HG03159 (cell line): ENCODE measurements around the gene PRAMEF12.
"Not testable (repeated sequence)": the region's sequence is repeated elsewhere in the genome, so short reads cannot be mapped to it uniquely, and the experiment has no call there.

ENCODE experiments used
- ATAC-seq: cut with Tn5 transposase; IDR thresholded peaks from one replicate; pipeline ENCODE4 v1.9.1; 2021; ENCODE audit warnings: mild to moderate bottlenecking, moderate library complexity; ENCODE audit not compliant: unreplicated experiment

The PRAMEF12 gene

DNA sequence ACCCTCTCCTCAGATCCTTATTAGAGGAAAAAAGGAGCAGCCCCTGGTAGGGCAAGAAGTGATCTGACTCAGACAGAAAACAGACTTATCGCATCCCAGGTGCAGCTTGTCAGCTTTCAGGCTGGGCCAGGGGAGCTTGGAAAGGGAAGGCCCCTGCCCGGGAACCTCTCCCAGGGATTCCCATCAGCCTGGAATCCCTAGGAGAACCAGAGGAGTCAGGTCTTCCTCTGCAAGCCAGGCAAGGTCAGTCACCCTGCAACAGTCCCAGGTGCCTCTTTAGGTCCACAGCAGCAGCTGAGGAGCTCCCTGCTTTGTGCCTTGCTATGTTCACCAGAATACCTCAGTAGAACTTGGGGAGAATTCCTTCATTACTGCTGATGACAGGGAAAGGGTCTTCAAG, 2.9 kb upstream of the PRAMEF12 start:
- ATAC-seq: no peak

DNA sequence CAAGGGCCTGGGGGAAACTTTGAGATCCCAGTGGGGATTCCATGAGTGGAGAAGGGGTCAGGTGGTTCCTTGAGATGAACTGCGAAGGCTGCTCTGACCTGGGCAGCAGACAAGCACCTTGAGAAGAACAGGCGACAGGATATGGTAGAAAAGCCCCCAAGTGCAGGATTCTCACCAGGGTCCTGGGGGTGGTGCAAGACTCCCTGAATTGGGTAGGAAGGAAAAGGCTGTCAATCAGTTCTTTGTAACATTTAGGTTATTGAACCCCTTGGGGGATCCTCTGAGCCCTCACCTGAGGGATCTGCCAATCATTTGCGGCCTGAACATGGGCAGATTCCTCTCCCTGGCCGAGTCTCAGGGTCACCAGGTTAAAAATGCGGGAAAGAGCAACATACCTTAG, 2.4 kb upstream of the PRAMEF12 start:
- no peak for ATAC-seq

- no peak for ATAC-seq
Measured at GRCh38 chr1:12772520-12772919, 1.0 kb upstream of the PRAMEF12 start.

GRCh38 chr1:12774801-12775345, 1.3 kb downstream of the PRAMEF12 start:
- ATAC-seq: no peak

- no peak for ATAC-seq
Measured at GRCh38 chr1:12775443-12775842, 1.9 kb downstream of the PRAMEF12 start.

- ATAC-seq: no peak
Measured at GRCh38 chr1:12776801-12777557, 3.4 kb downstream of the PRAMEF12 start.

GRCh38 chr1:12778061-12778460, 4.5 kb downstream of the PRAMEF12 start:
- no peak for ATAC-seq

DNA sequence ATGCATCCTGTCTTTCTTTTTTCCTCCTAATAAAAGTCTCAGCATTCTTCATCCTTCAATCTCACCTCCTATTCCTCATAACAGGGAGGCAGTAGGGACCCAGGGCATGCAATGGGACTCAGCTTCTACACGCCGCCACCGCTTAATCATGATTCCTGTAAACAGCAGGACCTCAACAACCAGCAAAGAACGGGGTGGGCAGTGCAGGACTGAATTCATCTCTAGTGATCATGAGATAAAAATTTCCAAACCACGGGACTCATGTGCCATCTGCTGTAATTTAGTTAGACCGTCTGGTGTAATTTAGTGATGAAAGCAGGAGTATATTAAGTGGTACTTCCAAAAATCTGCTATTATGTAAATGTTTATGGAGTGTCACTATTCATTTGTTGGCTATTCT, 5.4 kb downstream of the PRAMEF12 start:
- ATAC-seq: no peak

GRCh38 chr1:12781488-12781887, 8.0 kb downstream of the PRAMEF12 start:
- not testable (repeated sequence) for ATAC-seq

DNA sequence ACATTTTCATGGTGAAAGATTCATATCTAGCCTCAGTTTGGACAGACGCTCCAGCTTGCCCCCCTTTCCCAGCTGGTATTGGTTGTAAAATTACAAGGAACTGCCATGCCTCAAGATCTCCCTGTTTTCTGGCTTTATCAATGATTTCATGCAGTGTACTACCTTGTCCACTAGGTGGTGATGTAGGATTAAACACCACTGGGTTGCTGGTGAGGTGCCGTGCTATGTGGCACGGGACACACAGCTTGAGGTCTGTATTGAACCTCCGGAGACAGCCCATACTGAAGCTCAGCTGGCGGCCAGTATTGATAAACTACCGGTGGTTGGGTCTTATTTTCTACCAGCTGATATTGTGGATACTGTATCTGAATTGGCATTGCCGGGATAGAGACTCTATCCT, 10.2 kb downstream of the PRAMEF12 start:
- not testable (repeated sequence) for ATAC-seq

GRCh38 chr1:12784729-12785128, 11.2 kb downstream of the PRAMEF12 start:
- not testable (repeated sequence) for ATAC-seq

GRCh38 chr1:12791097-12791496, 17.6 kb downstream of the PRAMEF12 start, which contains the start of gene PRAMEF1:
PRAMEF1 (plus strand) TSS chr1:12791397; CDS start chr1:12793228, 1,831 bp downstream.
- not testable (repeated sequence) for ATAC-seq

DNA sequence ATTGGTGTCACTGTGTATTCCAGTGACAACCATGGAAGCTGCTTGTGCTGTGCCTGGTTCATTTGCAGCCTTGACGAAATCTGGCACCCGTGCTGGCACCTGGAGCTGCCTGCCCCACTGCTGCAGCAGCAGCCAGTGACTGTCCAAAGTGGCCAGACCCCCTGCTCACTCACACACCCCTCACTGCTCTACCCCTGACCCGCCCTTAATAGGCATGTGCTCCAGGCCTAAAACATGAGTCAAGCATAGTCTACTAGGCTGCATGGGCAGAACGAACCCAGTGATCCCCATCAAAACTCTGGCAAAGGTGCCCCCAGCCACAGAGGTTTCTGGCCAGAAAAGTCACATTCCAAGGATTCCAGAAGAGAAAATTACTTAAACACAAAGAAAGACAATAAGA, 25.4 kb downstream of the PRAMEF12 start:
- no peak for ATAC-seq

DNA sequence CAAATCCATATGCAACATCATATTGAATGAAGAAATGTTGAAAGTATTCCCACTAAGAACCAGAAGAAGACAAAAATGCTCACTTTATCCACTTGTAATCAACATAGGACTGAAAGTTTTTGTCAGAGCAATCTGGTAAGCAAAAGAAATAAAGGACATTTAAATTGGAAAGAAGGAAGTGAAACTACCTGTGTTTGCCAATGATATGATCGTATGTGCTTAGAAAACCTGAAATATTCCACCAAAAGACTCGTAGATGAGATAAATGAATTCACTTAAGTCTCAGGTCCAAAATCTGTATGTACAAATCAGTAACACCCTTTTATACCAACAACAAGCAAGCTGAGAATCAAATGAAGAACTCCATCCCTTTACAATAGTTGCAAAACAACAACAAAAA, 26.2 kb downstream of the PRAMEF12 start:
- ATAC-seq: no peak

- ATAC-seq: no peak
Measured at GRCh38 chr1:12809933-12810332, 36.4 kb downstream of the PRAMEF12 start.

- no peak for ATAC-seq
Measured at GRCh38 chr1:12810691-12811408, 37.3 kb downstream of the PRAMEF12 start.

GRCh38 chr1:12811409-12811784, 37.9 kb downstream of the PRAMEF12 start:
- no peak for ATAC-seq

GRCh38 chr1:12819061-12819460, 45.5 kb downstream of the PRAMEF12 start:
- ATAC-seq: not testable (repeated sequence)
